Cerebellar nuclear complex (tissue), 1 donor: ENCODE results near the gene PARVG.

Experiments used
- DNase-seq, 2 experiments: peaks; one replicate each; lab custom pipeline; 2025; lab: John Stamatoyannopoulos, UW

The PARVG gene, protein sequence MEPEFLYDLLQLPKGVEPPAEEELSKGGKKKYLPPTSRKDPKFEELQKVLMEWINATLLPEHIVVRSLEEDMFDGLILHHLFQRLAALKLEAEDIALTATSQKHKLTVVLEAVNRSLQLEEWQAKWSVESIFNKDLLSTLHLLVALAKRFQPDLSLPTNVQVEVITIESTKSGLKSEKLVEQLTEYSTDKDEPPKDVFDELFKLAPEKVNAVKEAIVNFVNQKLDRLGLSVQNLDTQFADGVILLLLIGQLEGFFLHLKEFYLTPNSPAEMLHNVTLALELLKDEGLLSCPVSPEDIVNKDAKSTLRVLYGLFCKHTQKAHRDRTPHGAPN

DNA sequence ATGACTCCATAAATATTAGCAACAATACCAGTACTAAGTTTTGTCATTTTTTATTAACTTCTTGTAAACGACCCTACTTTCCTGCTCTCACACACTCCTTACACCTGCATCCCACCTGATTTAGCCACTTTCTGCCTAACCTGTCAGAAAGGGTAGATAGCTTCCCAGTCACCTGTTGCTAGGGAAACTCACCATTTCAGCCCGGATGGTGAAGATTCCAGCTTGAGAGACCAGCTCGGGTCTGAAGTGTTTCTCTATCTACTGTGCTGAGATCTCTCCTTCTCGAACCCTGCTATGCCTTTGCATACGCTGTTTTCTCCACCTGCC is at the start of gene PARVG:
Gene PARVG (plus strand): TSS at position 220 of the 327 bp plus-strand sequence. CDS start 2,405 bp downstream, outside the sequence.
- no peak for DNase-seq

DNA sequence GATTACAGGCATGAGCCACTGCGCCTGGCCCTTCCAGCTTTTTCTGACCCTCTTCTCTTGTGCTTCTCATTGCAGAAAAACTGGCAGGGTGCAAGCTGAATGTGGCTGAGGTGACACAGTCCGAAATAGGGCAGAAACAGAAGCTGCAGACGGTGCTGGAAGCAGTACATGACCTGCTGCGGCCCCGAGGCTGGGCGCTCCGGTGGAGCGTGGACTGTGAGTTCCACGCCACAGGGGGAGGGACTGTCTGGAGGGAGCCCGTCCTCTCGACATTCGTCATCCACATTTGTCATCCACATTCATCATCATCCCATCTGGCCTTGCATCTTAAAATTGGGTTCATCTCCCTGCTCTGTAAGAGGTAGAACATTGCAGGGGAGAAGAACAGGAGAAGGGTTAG is 49.3 kb upstream of the PARVG start:
- no peak for DNase-seq

DNA sequence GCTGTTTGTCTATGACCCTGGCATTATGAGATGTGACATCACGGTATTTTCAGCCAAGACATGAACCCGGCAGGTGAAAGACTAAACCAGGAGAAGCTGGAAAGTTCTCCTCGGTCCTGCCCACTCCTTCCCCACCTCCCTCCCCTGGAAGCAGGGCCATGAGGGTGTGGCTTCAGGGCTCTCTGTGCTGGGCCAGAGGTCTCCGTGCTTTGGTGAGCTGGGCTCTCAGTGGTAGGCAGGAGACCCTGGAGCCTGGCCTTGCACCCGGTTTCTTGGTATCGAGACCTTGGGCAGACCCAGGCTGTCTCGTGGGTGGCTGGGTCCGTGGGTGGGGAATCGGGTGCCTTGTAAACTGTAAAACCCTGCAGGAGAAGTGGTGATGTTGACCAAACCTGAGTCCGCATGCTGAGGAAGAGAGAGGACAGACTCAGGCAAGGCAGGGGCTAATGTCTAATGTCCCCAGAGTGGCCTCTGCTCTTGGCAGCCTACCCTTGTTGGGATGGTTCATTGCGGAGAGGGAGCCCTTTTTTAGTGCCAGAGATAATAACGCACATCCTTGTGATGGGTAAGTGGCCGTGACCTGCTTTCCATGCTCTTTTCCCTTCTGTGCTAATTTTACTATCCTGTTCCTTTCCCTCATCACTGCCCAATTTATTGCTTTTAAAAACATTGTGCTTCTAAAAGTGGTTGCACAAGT is 48.6 kb upstream of the PARVG start:
- DNase-seq, result no peak

DNA sequence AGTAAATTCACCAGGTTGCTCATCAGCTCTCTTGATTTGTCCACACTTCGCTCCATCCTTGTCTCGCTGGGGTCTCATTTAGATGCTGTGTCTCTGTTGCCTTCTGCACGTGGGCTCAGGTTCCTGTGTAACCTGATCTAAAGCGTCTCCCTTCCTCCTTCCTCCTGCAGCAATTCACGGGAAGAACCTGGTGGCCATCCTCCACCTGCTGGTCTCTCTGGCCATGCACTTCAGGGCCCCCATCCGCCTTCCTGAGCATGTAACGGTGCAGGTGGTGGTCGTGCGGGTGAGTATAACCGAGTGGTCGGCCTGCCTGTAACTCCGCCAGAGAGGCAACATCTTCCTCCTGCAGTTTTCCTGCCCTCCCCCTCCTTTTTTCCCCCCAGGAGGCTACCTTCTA is 48.0 kb upstream of the PARVG start:
- DNase-seq, result no peak

DNA sequence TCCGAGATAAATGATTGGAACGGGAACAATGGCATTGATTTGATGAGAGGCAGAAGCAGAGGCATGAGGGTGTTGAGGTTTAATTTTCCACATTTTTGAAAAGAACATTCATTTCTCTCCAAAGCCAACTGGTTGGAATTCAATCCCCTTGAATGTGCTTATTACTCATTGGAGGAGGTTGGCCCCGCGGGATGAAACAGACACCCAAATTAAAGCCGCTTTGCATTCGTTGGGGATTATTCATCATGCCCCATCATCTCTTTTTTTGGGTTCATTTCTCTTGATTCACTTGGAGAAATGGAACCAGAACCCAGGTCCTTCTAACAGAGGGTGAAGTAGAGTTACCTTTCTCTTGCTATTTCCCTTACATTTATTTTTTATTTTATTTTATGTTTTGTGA is 47.6 kb upstream of the PARVG start:
- no peak for DNase-seq

DNA sequence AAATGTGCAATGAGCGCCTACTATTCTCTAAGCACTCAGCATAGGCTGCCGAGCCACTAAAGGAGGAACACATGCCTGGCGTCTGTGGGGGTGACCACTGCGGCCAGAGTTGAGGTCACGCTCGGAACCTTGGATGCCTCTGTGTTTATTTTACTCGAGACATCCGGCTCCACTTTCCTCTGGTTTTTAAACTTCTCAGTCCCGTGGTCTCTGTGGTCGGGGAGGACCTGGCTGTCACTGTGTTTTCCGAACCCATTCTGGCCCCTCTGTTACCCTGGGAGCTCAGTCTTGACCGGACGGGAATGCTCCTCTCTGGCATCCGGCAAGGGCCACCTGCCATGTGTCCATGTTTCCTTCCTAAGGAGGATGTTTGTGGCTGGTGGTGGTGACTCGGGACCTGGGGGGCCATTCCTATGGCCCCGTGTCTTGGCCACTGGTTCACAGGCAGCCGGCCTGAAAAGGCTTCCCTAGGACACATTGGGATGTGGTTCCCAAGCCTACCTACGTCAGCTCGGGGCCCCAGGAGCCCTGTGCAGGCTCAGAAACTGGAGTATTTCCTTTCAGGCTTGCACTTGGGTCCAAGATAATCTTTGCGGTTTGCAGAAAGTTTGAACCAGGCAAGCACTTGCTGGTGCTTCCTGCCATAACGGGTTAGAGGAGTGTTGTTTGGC is 46.7 kb upstream of the PARVG start:
- no peak for DNase-seq

DNA sequence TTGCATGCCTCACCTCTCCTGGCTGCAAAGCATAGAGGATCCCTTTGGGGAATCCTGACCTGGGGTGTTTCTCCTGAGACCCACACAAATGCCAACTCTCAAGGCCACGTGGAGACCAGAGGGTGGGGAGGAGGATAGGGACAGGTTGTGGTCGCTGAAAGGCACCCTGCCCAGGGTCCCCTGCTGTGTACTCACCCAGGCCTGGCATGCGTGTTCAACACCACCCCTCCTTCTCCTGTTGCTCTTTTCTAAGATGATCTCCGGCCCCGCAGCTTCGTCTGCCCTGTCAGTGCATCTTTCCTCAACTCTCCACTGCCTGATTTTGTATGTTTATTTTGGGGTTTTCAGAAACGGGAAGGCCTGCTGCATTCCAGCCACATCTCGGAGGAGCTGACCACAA is 44.6 kb upstream of the PARVG start:
- DNase-seq, result no peak

DNA sequence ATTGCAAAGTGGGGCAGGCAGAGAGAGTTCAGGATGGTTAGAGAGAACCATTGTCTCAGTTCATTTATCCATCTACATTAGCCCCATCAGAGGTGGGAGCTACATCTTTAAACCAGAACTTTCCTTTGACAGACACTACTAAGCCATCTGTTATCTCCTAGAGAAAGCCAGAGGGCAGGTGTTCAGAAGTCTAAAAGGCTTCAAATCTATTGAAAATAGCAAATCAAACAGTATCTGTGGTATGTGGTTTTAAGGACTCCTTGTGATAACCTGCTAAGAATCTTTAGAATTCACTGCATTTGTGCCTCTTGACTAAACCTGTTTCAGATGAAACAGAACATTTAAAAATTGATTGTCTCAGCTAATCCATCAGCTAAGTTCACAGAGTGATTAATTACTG is 43.9 kb upstream of the PARVG start:
- DNase-seq, result no peak

DNA sequence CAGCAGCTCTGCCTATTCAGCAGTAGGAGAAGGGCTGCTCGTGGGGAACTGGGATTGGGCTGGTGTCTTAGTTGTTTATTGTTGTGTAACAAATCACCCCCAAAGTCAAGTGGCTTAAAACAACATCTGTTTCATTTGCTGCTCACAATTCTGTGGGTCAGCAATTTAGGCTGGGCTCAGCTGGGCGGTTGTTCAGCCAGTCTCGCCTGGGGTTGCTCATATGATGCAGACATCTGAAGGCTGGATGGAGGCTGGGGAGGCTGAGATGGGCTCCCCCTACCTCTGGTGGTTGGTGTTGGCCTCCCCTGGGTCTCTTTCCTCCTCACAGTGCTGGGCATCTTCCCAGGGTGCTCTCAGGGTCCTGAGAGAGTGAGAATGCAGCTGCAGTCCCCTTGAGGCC is 43.3 kb upstream of the PARVG start:
- no peak for DNase-seq

DNA sequence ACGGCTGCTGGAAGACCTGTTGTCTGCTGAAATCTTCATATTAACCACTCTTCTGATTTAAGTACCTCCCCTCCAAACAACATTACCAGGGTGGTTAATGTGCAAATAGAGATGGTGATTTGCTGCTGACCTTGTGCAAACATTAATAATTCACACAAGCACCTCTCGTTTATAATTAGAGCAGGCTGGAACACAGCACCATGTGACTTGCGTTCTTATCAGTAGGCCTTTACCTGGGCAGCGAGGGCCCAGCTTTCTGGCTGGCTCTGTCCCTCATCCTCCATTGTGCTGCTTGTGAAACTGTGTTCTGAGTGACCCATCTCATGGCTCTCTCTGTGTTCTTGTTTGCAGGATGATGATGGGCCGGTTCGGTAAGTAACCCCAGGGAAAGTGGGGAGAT is 41.0 kb upstream of the PARVG start:
- DNase-seq, result no peak

DNA sequence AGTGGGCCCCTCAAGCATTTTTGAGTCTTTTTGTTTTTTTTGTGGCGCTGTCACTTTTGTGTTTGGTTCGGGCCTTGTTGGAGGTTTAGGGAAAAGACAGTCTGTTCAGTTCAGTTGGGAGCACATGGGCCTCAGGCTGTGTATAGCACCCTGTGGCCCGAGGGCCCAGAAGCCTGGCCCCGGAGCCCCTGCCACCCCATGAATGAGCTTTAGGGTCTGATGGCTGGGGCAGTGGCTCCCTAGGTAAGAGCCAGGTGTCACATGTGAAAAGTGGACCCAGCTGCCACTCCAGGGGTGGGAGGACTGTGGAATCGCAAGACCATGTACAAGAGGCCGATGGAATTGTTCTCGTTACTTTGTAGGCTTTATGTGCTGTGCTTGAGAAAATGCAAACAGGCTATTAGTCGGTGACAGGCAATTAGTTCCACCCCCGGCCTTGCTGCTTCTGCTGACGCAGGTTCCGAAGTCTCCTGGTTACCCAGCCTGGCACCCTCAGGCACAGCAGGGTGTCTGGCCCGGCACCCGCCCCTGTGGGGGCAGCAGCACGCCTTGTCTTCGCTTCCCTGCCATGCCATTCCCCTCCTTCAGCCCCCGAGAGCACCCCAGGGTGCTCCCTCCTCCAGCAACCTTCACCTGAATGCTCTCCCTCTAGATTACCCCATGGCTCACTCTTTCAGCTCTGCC is 38.2 kb upstream of the PARVG start:
- DNase-seq, result no peak

DNA sequence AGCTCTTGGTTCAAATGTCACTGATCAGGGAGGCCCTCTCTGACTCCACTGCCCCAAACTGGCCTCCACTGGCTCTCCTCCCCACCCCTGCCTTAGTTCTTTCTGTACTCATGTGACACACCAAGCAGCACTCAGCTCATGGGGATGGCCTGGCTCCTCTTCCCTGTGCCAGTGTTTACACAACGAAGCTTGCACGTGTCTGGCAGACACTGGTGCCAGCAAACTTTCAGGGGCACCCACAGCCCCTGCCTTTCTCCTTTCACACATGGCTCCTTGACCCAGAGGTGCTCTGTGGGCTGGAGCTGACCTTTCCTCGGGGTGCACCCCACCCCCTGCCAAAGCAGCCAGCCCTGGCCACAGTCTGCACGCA is 37.6 kb upstream of the PARVG start:
- no peak for DNase-seq

DNA sequence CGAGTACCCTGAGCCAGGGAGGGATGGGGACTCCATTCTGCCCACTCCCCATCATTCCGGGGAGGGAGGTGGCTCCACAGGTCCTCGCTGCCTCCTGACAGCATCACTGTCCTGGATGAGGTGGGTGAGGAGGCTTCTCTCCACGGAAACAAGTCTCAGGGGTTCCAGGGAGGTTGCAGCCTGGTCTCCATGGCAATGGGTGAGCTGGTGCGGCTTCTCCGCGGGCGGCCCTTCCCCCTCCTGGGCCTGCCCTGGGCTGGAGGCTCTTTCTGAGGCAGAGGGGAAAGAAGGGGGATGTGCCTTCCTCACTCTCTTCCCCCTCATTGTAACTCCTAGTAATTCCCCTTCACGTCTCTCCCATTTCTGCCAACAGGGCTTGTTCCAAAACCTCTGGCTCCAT is 37.1 kb upstream of the PARVG start:
- DNase-seq, result no peak

DNA sequence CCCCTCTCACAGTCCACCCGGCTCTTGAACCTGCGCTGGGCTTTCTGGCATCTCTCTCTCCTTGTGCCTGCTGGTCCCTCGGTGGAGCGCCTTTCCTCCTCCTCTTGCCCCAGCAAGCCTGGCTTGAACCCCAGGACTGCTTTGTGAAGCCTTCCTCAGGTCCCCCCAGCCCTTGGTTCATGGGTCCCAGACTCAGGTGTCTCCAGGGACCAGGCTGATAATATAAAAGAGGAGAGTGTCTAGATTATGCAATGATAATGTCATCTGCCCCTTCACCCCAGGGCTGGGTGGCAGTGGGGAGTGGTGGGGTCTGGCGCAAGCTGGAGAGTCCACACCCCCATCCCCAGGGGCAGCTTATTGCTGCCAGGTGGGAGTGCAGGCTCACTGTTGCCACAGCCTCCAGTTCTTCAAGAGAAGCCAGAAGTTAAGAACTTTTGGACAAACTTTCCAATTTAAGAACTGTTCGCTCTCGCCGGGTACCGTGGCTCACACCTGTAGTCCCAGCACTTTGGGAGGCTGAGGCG is 36.6 kb upstream of the PARVG start:
- no peak for DNase-seq

DNA sequence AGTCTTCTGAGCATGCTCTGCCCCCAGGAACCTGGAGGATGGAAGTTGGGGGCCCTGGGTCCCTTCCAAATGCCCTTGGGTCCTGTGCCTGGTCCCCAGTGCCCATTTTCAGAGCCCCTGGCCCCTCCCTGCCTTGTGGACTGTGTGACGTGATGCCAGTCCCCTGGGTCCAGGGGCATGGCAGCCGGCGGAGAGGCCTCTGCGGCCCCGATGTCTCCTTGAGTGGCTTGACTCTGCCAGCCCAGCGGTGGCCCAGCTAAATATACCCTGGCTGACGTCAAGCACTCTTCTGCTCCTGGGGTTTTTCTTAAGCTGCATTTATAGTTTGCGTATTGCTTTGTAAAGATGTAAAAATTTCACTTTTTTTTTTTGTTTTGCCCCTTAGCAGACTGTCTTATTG is 35.2 kb upstream of the PARVG start:
- no peak for DNase-seq

DNA sequence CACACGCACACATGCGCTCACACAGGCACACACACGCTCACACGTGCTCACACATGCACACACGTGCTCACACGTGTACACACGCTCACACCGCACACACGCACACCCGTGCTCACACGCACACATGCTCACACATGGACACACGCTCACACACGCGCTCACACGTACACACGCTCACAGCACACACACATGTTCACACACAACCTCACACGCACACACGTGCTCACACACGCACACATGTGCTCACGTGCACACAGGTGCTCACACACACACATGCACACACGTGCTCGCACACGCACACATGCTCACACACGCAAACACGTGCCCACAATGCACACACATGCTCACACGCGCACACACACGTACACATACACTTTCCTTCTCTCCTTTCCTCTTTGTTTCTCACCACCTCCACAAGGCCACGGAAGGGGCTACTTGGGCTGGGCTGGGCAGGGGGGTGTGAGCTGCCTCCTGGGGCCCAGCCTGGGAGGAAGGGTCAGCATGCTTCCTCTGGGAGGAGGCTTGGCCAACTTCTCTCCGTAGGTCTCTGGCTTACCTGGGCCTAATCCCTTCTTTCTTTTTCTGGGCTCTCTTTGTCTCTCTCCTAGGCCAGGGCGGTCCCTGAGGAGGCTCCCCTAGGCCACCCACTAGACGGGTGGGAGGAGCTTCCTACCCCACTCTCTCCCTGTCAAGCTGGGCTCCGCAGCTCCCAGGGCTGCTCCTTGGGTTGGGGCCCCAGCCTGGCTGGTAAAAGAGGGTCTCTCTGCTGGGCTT is 34.5 kb upstream of the PARVG start:
- no peak for DNase-seq

DNA sequence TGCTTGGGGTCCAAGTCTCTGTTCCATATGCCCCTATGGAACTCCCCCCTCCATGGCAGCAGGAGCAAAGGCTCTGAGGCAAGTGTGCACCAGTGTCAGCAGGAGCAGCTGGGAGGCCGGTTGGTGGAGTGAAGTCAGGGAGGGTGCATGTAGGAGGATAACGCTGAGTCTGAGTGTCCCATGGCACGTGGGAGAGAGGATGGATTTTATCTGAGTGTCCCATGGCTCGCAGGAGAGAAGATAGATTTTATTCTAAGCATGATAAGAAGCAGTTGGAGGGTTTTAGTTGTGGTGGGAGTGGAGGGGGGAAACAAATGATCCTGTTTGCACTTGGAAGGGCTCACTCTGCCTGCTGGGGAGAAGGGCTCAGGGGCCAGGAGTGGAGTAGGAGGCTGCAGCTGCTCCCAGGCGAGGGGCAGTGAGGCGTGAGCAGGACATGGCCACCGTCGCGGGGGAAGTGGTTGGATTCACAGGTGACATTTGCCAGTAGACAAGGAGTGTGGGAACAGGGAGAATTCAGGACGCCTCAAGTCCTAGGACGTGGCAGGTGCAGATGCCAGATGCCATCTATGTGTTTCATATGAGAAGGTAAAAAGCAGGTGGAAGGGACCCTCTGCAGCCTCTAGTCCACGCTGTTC is 33.6 kb upstream of the PARVG start:
- DNase-seq, result no peak

DNA sequence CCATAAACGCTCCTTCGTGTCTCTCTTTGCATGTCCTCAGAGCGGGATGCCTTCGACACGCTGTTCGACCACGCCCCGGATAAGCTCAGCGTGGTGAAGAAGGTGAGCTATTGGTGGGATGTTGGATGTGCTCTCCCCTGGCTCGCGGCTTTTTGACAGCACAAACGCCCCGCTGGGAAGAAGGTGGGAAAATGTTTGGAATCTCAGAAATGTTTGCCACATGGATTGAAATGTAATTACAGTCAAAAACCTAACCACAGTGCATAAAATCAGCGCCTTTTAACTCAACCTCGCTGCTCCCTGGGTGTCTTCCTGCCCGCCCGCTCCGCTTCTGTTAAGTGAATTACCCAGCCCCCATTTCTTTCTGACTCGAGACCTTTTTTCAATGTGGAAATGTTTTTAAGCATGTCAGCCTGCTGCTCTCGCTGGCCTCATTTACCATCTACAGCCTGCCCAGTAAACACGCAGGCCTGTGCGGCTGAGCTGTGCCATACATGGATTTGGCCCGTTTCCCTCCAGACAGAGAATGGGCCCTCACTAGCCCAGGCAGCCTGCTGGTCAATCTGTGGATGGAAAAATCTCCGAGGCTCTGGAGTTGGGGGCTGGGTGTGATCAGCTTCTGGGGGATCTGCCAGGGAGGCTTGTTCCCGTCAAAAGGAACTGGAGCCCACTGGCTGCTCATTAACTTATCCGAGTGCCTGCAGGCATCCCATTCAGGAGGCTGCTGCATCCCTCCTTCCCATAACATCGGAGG is 32.7 kb upstream of the PARVG start:
- DNase-seq, result peak in 1 of 2 experiments; percentile 7

DNA sequence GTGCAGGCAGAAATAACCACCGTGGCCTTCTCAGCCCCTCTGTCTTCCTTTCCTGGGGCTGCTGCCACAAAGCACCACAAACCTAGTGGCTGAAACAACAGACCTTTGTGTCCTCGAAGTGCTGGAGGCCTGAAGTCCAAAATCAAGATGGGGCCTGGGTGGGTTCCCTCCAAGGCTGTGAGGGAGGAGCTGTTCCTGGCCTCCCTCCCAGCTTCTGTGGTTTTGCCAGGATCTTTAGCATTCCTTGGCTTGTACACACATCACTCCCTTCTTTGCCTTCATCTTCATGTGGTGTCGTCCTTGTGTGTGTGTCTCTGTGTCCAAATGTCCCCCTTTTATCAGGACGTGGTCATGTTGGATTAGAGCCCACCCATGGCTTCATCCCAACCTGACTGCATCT is 29.0 kb upstream of the PARVG start:
- DNase-seq, result no peak

DNA sequence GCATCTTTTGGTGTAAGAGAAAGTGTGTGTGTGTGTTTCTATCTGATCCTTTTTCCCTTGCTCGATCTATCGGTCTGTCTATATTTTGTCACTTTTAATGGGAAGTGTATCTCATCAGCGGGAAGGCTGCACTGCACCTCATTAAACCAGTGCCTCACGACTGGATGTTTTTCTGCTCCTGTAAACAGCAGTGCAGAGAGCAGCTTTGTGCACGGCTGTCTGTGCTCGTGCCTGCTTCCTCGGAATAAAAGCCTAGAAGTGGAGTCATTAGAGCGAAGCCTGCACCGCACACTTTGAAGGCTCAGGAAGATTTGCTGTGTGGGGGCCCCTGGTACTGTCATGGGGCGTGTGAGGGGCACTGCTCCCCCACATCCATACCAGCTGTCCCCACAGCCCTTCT is 27.0 kb upstream of the PARVG start:
- no peak for DNase-seq
